Testis (tissue), 2 donors: Measurements from ENCODE around the gene BCAS3.

Experiments
- CTCF ChIP-seq, 3 experiments: fragments of 450-650 bp in 2 of 3; fragments of 200-600 bp in 1 of 3; sonication (generic) in 1 of 3; IDR thresholded peaks; one replicate each; pipeline ENCODE4 v1.5.1; 2016 to 2019; ENCODE audit warnings: antibody characterized with exemption in 3 of 3, mild to moderate bottlenecking in 2 of 3, moderate library complexity in 1 of 3
- POLR2A ChIP-seq: fragments of 450-650 bp; IDR thresholded peaks from one replicate; pipeline ENCODE4 v1.6.1; 2017; ENCODE audit warnings: antibody characterized with exemption, mild to moderate bottlenecking, moderate library complexity

- TF ChIP-seq CTCF (IDR thresholded peaks at IDR 0.05) = no peak
- TF ChIP-seq POLR2A = no peak
Measured at GRCh38 chr17:61345061-61345460, 667.4 kb downstream of the BCAS3 start.
